PC-3 (cell line): ENCODE measurements around the gene EGLN1. TPM values are rescaled to one million over a fixed set of nuclear protein-coding genes. Genes with fewer than 3 reads are reported as not detected.

Experiments used
- ATAC-seq: fragments of 200-7000 bp; cut with Tn5 transposase; 2 replicates; pipeline ENCODE4 v1.9.1; 2020; ENCODE audit warnings: mild to moderate bottlenecking, moderate library complexity
- BruUV-seq: library from RNA; stranded (reverse); fragments of 400-500 nt; replicated peaks from 2 replicates; lab custom pipeline; 2021; lab: Mats Ljungman, UMichigan
- CTCF ChIA-PET: fragments of 300-600 bp; sonication (Branson Sonifier 250); formaldehyde crosslinking; loops from one replicate; lab custom pipeline; 2022; ENCODE audit warnings: antibody characterized with exemption; lab: Charles Lee
- POLR2A ChIA-PET: fragments of 300-600 bp; sonication (Branson Sonifier 250); formaldehyde crosslinking; loops from one replicate; lab custom pipeline; 2022; ENCODE audit warnings: antibody characterized with exemption; ENCODE audit not compliant: unreplicated experiment; lab: Charles Lee
- DNase-seq: peaks from one replicate; pipeline ENCODE4 v3.0.0-alpha.2; 2015
- H2AFZ ChIP-seq: fragments of 300-600 bp; sonication (generic); 2 replicates; pipeline ENCODE4 v1.6.0; 2016; ENCODE audit warnings: antibody characterized with exemption, low read length
- H3F3A ChIP-seq: fragments of 300-600 bp; sonication (generic); one replicate; pipeline ENCODE4 v1.6.0; 2017; ENCODE audit warnings: antibody characterized with exemption, low read length, control low read depth, mild to moderate bottlenecking; ENCODE audit not compliant: unreplicated experiment
- H3K27ac ChIP-seq: fragments of 300-600 bp; sonication (generic); 2 replicates; pipeline ENCODE4 v1.5.1; 2016; ENCODE audit warnings: mild to moderate bottlenecking, low read length
- H3K27me3 ChIP-seq: fragments of 300-600 bp; sonication (generic); 2 replicates; pipeline ENCODE4 v1.6.1; 2016; ENCODE audit warnings: low read length, mixed read lengths
- H3K36me3 ChIP-seq: fragments of 300-600 bp; sonication (generic); 2 replicates; pipeline ENCODE4 v1.6.1; 2016; ENCODE audit warnings: low read depth, mixed run types, low read length, mixed read lengths
- H3K4me1 ChIP-seq: fragments of 300-600 bp; sonication (generic); 2 replicates; pipeline ENCODE4 v1.5.1; 2016; ENCODE audit warnings: low read length; ENCODE audit not compliant: insufficient read depth
- H3K4me2 ChIP-seq: fragments of 300-600 bp; sonication (generic); 2 replicates; pipeline ENCODE4 v1.6.0; 2016; ENCODE audit warnings: low read length
- H3K4me3 ChIP-seq: fragments of 300-600 bp; sonication (generic); 2 replicates; pipeline ENCODE4 v1.5.1; 2016; ENCODE audit warnings: mild to moderate bottlenecking, low read length, mixed read lengths
- H3K79me2 ChIP-seq: fragments of 300-600 bp; sonication (generic); 2 replicates; pipeline ENCODE4 v1.6.1; 2017; ENCODE audit warnings: low read length, mixed read lengths
- H3K9ac ChIP-seq: fragments of 300-600 bp; sonication (generic); 2 replicates; pipeline ENCODE4 v1.6.0; 2016; ENCODE audit warnings: mild to moderate bottlenecking, low read length
- H3K9me2 ChIP-seq: fragments of 300-600 bp; sonication (generic); replicated peaks from 2 replicates; pipeline ENCODE4 v1.6.1; 2016; ENCODE audit warnings: mixed run types, low read length, mixed read lengths
- H3K9me3 ChIP-seq: fragments of 300-600 bp; sonication (generic); 2 replicates; pipeline ENCODE4 v1.6.1; 2016; ENCODE audit warnings: low read length, mixed read lengths
- H4K20me1 ChIP-seq: fragments of 300-600 bp; sonication (generic); 2 replicates; pipeline ENCODE4 v1.6.1; 2016; ENCODE audit warnings: low read length, mixed read lengths
- EZH2 ChIP-seq: fragments of 300-600 bp; sonication (generic); IDR thresholded peaks from one replicate; pipeline ENCODE4 v1.6.1; 2017; ENCODE audit warnings: antibody characterized with exemption, mild to moderate bottlenecking, low read length; ENCODE audit not compliant: unreplicated experiment
- EZH2phosphoT487 ChIP-seq: fragments of 300-600 bp; sonication (generic); IDR thresholded peaks from 2 replicates; pipeline ENCODE4 v1.6.1; 2018; ENCODE audit warnings: mild to moderate bottlenecking, antibody characterized with exemption, low read length, borderline replicate concordance
- intact Hi-C: fragments of 100-400 bp; cut with micrococcal nuclease; formaldehyde crosslinking; loops from 2 replicates; pipeline ENCODE4 v1.9.0; 2023
- total RNA-seq: library from RNA; depleted of rRNA; stranded (reverse); fragments of >200 nt; gene quantifications from 2 replicates; pipeline ENCODE4 v1.2.3, GENCODE V29; 2014
- TF ChIP-seq, protein P1 (sequence below): fragments of 300-600 bp; sonication (generic); conservative IDR thresholded peaks from 2 replicates; pipeline ENCODE4 v1.5.1; 2017; ENCODE audit warnings: antibody characterized with exemption, low read depth, mild to moderate bottlenecking, low read length

The EGLN1 gene
- total RNA-seq, 1 experiment from 2014 or later, result 37.0 TPM

GRCh38 chr1:231335663-231336602 lies 86.2 kb downstream of the EGLN1 start:
- Histone ChIP-seq H3K27ac (no peak overlapping the region), H3F3A (no peaks in the 10 kb centered on the region), H3K36me3 (peaks cover 3% of the 10 kb centered on the region; the same call in 1 of the 2 replicates), H3K27me3 (no peaks in the 10 kb centered on the region), H3K4me1 (peaks cover 17% of the 10 kb centered on the region), H3K9me2 (no peaks in the 10 kb centered on the region), H2AFZ (no peak overlapping the region), H4K20me1 (peaks cover 49% of the 10 kb centered on the region), H3K4me2 (peak overlapping the region; percentile 94), H3K9me3 (no peaks in the 10 kb centered on the region), H3K79me2 (peaks cover 98% of the 10 kb centered on the region), H3K9ac (peak overlapping the region; percentile 95), H3K4me3 (peak overlapping the region; percentile 95)
- ChIA-PET POLR2A (no interaction called here), CTCF (no interaction called here)
- ATAC-seq (no peak), DNase-seq (peak; percentile 46)
- intact Hi-C loops, result loop anchor here (2.0 to 10.0 kb wide), 2 partner anchors 93 to 361 kb away; partner anchors contain the start of genes ARV1 and TTC13
- BruUV-seq, result no TSS peak
- TF ChIP-seq EZH2, result no peak
- no peak for TF ChIP-seq EZH2phosphoT487
- TF ChIP-seq, protein P1, sequence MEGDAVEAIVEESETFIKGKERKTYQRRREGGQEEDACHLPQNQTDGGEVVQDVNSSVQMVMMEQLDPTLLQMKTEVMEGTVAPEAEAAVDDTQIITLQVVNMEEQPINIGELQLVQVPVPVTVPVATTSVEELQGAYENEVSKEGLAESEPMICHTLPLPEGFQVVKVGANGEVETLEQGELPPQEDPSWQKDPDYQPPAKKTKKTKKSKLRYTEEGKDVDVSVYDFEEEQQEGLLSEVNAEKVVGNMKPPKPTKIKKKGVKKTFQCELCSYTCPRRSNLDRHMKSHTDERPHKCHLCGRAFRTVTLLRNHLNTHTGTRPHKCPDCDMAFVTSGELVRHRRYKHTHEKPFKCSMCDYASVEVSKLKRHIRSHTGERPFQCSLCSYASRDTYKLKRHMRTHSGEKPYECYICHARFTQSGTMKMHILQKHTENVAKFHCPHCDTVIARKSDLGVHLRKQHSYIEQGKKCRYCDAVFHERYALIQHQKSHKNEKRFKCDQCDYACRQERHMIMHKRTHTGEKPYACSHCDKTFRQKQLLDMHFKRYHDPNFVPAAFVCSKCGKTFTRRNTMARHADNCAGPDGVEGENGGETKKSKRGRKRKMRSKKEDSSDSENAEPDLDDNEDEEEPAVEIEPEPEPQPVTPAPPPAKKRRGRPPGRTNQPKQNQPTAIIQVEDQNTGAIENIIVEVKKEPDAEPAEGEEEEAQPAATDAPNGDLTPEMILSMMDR, result no peak

DNA sequence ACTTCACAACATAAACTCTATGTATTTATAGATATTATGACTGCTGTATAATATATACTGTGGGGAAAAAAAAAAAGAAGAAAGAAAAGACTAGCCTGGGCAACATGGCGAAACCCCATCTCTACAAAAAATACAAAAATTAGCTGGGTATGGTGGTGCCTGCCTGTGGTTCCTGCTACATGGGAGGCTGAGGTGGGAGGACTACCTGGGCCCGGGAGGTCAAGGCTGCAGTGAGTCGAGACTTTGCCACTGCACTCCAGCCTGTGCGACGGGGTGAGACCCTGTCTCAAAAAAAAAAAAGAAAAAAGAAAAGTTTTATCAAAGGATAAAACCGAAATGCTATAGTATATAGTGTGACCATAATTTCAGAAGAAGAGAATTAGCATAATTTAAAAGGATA lies 87.1 kb downstream of the EGLN1 start:
- Histone ChIP-seq H3K27ac (no peak overlapping the region), H3K9me3 (no peaks in the 10 kb centered on the region), H3K4me1 (peaks cover 9% of the 10 kb centered on the region), H3K9me2 (no peaks in the 10 kb centered on the region), H3K79me2 (peaks cover 90% of the 10 kb centered on the region), H4K20me1 (peaks cover 49% of the 10 kb centered on the region), H2AFZ (no peak overlapping the region), H3K27me3 (no peaks in the 10 kb centered on the region), H3K4me2 (peak overlapping the region; percentile 94), H3K9ac (peak overlapping the region; percentile 95), H3K36me3 (no peaks in the 10 kb centered on the region), H3K4me3 (peak overlapping the region; percentile 95), H3F3A (no peaks in the 10 kb centered on the region)
- BruUV-seq, result no TSS peak
- ChIA-PET POLR2A (interaction anchor here (0.6 kb wide), 1 partner anchor 95 kb away, joined by 4 read pairs; no protein-coding TSS in a partner anchor), CTCF (interaction anchor here (0.6 kb wide), 1 partner anchor 23 kb away, joined by 3 read pairs; no protein-coding TSS in a partner anchor)
- intact Hi-C loops, result loop anchor here (10.0 kb wide), 1 partner anchor 360 kb away; the partner anchor contains the start of genes ARV1 and TTC13
- TF ChIP-seq, protein P1, result no peak
- no peak for TF ChIP-seq EZH2phosphoT487
- TF ChIP-seq EZH2, result no peak
- DNase-seq (no peak), ATAC-seq (no peak)
